Measurements from ENCODE around the gene AAGAB.

Gene AAGAB

DNA sequence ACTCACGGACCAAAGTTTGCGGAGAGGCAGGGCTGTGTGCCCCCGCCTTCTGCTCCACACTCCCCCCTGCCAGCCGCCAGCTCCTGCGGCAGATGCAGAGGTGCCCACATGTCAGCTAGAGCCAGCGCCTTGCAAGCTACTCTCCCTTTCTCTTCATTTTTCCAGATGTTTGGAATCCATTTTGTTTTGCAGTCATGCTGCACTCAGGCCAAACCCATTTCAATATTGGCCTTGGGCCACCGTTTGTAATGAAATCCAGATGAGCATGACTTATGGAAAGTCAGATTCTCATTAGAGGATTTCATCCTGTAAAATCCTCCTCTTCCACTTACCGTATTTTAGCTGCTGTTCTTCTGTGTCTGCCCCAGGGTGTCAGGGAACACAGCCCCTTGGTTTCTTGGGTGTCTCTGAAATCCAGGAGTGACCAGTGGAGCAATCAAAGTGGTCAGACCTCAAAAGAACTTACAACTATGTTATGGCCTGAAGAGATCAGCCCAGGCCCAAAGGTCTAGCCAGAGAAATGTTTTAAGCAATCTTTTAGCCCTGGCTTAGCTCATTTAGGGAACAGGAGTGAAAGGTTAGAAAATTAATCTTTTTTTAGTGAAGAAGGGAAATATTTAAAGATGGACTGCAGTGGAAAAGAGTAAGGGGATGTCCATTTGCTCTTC lies 65.8 kb downstream of the AAGAB start:
- no peak for DNase-seq (ENCODE audit: low read depth, low spot score)

GRCh38 chr15:67187351-67187854 lies 67.1 kb downstream of the AAGAB start:
- DNase-seq (ENCODE audit: low read depth, low spot score) = no peak

DNA sequence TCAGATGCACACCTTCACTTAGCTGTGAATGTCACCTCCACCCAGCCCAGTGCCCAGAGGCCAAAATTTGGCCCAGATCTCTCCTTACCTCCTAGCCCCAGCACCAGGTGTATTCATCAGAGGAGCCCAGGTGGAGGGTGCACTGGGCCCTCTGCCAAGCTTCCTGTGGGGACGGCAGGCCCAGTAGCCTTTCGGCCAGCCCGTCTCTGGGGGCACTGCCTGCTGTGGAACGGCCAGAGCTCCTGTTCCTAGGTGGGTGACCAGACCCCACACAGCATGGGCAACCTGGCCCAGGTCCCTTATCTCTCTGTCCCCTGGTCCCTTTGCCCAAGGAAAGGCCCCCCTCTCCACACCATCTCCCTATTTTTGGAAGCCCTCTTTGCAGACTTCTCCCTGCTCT lies 67.8 kb downstream of the AAGAB start:
- DNase-seq (ENCODE audit: low read depth, low spot score) = no peak

GRCh38 chr15:67186226-67186649 lies 68.2 kb downstream of the AAGAB start:
- no peak for DNase-seq (ENCODE audit: low read depth, low spot score)

- no peak for DNase-seq (ENCODE audit: low read depth, low spot score)
Observed at GRCh38 chr15:67185621-67186225, 68.7 kb downstream of the AAGAB start.

- no peak for DNase-seq (ENCODE audit: low read depth, low spot score)
Observed at GRCh38 chr15:67185051-67185450, 69.4 kb downstream of the AAGAB start.

DNA sequence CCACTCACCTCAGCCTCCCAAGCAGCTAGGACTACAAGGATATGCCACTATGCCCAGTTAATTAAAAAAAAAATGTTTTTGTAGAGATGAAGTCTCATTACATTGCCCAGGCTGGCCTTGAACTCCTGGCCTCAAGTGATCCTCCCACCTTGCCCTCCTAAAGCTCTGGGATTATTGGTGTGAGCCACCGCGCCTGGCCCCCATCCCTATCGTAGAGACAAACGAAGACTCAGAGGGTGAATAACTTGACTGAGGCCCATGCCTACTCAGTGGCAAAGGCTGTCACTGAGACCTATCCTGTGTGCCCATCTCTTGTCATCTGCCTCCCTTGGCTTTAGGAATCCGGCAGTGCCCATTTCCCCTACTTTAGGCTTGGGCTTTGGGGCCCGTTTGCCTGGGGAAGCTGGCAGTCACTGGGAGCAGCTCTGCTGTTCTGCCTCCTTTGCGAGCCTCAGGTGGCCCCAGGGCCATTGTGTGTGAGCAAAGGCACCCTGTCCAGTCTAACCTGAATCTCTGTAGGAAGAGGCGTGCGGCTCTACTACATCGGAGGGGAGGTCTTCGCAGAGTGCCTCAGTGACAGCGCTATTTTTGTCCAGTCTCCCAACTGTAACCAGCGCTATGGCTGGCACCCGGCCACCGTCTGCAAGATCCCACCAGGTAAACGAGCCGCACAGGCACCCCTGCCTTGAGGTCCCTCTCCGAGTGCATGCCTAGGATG lies 70.1 kb downstream of the AAGAB start:
- no peak for DNase-seq (ENCODE audit: low read depth, low spot score)

- DNase-seq (ENCODE audit: low read depth, low spot score) = no peak
Observed at GRCh38 chr15:67183443-67184169, 70.9 kb downstream of the AAGAB start.

- peak; percentile 73 for DNase-seq (ENCODE audit: low read depth, low spot score)
Observed at GRCh38 chr15:67181221-67181639, 73.2 kb downstream of the AAGAB start.

DNA sequence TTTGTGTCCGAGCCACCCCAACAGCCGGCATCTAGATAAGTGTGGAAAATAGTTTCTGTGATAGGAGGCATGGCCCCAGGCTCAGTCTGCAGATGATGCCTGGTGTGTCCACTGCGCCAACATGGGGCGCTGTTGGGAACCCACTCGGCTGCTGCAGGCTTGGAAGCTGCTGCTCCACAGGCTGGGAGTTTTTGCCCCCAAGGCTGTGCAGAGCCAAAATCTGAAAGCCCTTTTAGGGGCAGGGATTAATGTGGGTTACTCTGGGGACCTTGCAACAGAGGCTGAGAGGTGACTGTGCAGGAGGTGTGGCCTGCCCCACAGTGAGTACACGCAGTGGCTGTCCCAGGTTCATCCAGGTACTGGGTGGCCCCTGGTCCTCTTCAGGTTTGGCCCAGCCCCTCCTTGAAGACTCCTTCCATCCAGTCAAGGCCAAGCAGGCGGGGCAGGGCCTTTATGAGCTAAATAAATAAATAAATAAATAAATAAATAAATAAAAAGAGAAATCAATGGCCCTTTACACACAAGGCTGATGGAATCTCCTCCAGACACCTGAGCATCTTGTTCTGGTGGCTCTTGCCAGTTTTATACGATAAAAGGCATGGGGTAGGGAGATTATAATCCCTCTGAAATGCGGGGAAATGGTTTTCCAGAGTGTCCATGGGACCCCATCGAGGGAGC lies 73.8 kb downstream of the AAGAB start:
- DNase-seq (ENCODE audit: low read depth, low spot score) = no peak

GRCh38 chr15:67180035-67180434 lies 74.4 kb downstream of the AAGAB start:
- DNase-seq (ENCODE audit: low read depth, low spot score) = no peak

GRCh38 chr15:67179411-67179995 lies 75.0 kb downstream of the AAGAB start:
- DNase-seq (ENCODE audit: low read depth, low spot score) = no peak

DNA sequence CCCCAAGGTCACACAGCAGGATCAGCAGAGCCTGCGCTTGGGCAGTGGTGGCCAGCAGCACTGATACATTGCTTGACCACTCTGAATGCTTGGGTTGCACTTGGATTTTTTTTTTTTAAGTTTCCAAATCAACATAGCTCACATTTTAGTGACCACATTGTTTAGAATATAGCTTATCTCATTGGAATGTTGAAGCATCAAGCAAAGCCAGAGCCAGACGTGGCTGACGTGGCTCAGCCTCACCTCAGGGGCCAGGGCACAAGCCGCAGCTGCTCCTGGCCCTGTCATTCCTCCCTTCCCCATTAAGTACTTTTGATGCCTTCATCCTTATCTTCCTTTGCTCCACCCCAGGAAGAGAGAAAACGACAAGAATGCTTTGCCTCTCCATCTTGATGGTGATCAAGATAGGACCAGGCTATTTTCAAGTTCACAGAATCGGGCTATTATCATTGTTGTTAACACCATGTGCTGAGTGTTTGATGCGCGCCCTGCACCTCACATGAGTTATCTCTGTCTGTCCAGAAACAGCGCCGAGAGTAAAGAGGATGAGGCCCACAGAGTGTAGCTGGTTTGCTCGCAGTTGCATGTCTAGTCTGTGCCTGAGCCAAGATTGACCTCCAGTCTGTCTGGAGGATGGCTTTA lies 75.8 kb downstream of the AAGAB start:
- DNase-seq (ENCODE audit: low read depth, low spot score) = peak; percentile 83

DNA sequence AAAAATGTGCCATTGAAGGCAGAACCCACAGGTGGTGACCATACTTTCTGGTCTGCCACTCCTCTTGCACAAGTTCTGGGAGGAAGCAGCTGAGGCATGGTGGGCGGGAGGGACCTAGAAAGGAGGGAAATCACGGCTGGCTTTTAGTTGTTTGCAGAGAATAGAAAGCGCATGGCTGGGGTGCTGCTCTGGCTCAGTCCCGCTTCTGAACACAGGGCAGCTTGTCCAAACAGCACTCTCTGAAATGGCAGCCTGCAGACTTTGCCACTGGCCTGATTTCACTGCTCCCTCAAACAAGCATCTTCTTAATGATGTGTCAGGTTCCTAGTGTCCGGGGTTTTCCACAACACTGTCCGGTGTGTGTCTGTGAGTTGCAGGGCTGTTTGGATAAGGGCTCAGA lies 76.7 kb downstream of the AAGAB start:
- no peak for DNase-seq (ENCODE audit: low read depth, low spot score)

GRCh38 chr15:67176195-67176971 lies 78.1 kb downstream of the AAGAB start:
- peak; percentile 61 for DNase-seq (ENCODE audit: low read depth, low spot score)

- DNase-seq (ENCODE audit: low read depth, low spot score) = no peak
Observed at GRCh38 chr15:67175643-67176071, 78.8 kb downstream of the AAGAB start.

GRCh38 chr15:67174864-67175573 lies 79.4 kb downstream of the AAGAB start:
- peak; percentile 63 for DNase-seq (ENCODE audit: low read depth, low spot score)

DNA sequence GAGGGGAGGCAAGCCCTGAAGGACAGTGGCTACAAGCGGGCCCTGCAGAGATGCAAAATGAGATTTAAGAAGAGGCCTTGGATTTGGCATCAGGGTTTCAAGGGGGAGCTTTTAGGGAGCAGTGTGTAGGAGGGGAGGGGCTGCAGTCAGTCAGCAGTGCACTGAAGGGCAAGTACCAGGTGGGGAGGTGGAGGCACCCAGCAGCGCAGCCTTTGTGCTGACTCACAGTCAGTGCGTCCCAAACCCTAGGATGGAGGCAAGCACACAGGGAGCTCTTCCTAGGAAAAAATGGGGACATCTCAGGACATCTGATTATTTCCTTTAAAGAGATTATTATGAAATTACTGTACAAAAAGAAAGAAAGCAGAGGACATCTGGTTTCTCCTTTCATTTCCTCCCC lies 80.0 kb downstream of the AAGAB start:
- DNase-seq (ENCODE audit: low read depth, low spot score) = no peak

DNA sequence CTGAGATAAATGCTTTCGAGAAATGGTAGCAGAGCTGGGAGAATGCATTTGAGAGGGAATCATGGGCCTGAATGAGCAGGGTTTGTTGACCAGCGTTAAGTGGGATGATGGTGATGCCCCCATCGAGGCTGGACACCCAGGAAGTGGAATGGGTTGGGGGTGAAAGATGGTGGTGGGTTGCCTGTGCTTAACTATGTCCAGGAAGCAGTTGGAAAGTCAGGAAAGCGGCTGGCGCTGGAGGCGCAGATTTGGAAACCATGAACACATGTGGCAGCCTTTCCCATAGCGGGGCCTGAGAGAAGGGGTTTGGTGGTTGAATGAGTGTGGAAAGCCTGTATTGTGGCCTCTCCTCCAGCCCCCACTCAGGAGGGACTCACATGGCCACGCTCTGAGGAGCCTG lies 80.7 kb downstream of the AAGAB start:
- DNase-seq (ENCODE audit: low read depth, low spot score) = no peak
